HG03135 (cell line): ENCODE measurements around the gene RAB36.

ENCODE experiments used
- ATAC-seq: cut with Tn5 transposase; IDR thresholded peaks from one replicate; pipeline ENCODE4 v1.9.1; 2021; ENCODE audit warnings: mild to moderate bottlenecking, moderate library complexity; ENCODE audit not compliant: unreplicated experiment

The RAB36 gene

DNA sequence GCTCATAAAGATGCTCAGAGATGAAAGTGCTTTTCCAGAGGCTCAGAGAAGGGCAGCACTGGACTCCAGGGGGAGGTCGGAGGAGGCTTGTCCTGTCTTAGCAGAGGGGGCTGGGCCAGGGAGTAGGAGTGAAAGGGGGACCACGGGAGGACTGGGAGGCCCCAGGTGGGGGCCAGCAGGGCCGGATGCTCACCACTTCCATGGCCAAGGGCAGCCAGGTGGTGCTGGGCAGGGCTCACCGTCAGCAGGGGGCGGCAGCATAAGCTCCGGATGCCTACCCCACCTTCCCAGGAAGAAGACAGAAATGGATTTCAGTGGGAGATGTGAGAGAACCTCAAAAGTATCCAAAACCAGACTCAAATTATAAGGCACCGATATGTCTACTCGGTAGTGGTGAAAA is 11.0 kb downstream of the RAB36 start:
- ATAC-seq, result no peak

DNA sequence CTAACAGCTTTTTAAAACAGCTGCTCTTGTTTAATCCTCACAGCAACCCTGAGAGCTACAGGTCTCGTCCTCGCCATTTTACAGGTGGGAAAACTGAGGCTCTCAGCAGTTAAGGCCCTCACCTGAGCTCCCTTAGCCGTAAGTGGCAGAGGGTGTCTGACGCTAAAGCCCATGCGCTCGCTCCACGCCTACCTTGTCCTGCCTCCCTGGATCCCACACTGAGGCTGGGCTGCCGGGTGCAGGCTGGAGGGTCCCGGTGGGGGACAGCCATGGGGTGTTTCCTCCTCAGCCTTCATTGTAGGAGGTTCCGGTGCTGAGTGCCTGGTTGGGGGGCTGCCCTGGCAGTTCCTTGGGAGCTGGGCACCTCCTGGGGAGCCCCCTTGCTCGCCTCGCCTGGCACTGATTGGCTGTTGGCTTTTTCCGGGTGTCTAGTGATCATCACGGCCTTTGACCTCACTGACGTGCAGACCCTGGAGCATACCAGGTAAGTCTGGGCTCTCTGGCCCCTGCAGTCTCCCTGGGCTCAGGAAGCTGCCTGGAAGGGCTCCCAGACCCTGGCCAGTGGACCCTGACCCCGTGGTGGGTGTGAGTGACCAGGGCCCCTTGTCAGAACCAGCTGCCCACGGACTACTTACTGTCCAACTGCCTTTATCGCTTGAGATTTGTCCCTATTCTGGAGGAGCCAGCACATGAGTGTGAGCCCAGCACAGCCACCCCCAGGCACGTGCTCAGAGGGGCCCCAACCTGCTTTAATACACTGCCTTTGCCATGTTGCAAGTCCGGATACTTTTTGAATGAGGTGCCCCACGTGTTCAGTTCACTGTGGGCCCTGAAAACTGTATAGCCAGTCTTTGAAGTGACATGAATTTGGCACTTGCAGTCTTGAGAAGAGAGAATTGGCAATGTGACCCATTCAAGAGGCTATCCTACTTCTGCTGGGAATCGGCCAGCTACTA is 12.6 kb downstream of the RAB36 start:
- ATAC-seq, result no peak

DNA sequence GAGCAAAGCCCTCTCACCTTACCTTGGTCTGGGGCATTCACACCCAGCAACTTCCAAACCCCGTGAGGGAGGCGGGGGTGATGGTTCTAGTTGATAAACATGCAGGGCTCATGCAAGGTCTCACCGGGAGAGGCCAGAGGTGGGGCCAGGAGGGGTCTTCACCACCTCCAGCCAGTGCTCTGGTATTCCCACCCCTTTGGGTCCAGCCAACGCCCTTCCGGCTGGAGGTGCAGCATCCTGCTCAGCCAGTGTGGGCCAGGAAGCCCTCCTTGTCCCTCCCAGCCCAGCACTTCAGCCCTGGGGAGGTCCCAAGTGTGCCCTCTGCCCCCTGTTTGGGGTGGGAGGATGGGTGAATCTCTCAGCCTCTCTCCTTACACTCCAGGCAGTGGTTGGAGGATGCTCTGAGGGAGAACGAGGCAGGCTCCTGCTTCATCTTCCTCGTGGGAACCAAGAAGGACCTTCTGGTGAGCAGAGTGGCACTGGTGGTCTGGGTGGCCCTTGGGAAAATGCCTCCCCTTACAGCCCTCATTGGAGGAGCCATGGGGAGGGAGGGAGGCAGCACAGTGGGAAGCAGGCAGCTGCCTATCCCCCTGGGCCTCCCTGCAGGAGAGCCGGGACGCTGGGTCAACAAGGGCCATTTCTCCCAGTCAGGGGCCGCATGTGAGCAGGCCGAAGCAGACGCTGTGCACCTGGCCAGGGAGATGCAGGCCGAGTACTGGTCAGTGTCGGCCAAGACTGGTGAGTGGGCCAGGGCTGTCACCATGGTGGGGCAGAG is 13.4 kb downstream of the RAB36 start:
- no peak for ATAC-seq

DNA sequence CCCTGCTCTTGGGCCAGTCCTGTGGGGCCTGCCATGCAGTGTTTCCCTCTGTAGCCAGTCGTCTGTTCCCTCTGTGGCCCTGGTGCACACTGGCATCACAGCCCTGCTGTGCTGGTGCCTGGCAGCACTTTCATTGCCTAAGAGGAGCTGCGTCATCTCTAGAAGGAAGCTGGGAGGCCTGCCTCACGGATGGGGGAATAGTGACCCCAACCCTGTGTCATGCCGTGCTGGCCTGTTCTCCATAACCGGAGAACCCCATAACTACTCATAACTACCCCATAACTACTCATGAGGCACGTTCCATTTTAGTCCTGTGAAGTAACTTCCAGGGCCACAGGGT is 14.0 kb downstream of the RAB36 start:
- no peak for ATAC-seq

DNA sequence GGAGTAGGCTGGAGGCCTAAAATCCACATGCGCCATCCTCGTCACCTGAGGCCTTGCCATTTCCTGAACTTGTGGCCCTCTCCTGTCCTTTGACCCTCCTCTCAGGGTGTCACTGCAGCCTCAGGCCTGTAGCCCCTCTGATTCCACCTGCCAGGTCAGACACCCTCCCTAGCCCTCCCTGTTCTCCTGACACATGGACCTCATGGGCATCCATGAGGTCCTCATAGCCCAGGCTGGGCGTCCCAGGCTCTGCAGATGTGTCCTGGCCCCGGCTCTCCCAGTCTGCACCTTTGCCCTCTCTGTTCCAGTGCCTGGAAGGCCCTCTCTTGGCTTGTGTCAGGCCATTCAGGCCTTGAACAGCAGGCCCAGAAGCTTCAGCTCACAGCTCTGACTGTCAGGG is 15.8 kb downstream of the RAB36 start:
- ATAC-seq, result no peak

DNA sequence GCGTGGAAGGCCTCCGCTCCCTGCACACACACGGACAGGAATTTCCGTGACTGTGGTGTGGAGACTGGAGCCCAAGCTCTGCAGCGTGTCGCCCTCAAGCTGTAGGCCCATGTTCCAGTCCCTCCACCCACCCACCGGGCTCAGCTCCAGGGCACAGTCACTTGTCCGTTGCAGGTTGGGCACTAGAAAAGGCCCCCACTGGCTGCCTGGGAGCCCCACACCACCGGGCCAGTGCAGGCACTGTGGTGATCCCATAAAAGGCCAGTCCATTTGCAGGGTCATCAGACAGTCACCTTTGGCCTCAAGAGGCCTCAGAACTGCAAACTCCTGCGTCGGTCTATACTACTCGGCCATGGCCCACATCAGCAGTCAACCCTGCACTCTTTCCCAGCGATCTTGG is 16.3 kb downstream of the RAB36 start:
- no peak for ATAC-seq

DNA sequence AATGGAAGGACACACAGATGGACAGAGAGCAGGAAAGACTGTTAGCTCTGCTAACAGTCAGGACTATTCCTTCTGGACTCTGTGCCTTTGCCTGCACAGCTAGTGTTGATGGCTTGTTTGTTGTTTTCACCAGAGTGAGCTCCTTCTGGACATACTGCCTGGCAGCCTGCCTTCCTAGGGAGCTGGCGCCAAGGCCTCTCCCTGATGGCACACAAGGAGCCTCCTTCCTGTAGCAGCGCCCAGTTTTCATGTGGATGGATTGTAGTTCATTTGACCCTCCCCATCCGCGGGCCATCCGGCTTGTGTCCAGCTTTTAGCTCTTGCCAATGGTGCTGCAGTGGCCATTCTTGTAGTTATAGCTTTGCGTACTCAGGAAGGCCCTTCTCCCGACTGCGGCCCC is 18.4 kb downstream of the RAB36 start:
- ATAC-seq, result no peak

DNA sequence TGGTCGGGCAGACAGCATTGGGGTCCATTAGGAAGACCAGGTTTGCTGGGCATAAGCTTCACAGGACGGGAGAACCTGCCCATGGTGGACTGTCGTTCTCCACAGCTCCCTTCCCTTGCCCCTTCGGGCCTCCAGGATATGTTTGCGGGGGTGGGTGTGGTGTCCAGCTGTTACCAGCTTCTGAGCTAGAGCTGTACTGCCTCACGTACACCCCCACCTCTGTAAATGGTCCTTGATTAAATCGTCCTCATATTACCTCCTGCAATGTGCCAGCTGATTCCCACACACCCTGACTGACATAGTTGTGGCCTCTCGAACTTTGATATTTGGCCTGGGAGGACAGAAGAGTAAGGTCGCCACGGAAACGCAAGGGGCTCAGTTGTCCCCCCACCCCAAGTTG is 18.8 kb downstream of the RAB36 start:
- no peak for ATAC-seq

DNA sequence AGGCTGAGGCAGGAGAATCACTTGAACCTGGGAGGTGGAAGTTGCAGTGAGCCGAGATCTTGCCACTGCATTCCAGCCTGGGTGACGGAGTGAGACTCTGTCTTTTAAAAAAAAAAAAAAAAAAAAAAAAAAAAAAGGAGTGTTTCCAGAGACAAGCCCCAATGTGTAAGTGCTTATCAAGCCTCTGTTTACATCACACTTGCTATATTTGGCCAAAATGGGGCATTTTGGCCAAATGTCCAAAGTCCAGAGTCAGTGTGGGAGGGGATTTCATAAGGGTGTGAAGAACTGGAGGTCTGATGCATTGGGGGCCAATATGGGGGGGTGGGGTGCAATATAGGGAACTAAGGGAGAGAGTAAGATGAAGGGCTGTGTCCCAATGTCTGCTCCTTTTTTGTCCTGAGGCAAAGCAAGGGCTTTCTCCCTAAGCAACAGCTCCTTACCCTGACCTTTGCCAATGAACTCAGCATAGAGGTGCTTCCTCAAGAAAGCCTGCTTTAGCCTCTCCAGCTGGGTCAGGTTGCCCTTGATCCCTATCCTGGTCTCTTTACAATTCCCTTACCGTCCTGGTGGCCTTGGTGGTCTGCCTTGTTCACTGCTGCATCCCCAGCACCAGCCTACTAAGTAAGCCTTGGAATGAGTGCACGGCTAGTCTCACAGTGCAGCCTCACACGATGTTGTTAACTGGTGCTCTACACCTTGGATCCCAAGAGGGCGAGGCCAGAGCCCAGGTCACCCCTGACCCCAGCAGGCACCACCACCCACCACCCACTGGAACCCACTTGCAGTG is 21.0 kb downstream of the RAB36 start:
- ATAC-seq, result no peak

DNA sequence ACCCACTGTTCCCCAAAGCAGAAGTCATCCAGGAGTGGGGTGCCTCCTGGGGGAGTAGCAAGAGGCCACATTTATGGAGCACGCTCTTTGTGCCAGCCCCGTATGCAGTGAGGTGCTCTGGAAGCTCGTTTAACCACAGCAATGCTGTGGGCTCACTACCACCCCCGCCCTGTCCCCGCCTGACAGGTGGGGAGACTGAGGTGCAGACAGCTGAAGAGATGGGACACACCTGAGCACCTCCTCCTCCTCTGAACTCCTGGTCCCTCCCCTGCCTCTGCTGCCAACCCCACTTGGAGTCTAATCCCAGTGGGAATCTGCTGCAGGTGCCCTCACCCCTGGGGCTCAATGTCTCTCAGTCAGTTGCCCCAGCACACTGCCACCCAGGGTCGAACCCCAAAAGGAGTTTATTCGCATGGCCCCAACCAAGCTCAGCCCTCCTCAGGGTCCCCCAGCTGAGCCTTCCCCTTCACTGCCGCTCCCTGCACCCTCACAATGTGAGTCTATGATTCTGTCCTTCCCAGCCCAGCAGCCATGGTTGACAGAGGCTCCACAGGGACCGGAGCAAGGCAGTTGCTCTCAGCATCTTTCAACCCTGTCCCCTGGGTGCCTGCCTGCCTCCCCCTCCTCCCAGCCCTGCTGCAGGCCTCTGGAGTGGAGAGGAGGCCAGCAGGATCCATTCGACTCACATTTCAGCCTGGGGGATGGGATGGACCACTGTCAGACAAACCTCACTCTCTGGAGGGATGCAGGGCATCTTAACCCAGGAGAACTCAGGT is 21.8 kb downstream of the RAB36 start:
- no peak for ATAC-seq

DNA sequence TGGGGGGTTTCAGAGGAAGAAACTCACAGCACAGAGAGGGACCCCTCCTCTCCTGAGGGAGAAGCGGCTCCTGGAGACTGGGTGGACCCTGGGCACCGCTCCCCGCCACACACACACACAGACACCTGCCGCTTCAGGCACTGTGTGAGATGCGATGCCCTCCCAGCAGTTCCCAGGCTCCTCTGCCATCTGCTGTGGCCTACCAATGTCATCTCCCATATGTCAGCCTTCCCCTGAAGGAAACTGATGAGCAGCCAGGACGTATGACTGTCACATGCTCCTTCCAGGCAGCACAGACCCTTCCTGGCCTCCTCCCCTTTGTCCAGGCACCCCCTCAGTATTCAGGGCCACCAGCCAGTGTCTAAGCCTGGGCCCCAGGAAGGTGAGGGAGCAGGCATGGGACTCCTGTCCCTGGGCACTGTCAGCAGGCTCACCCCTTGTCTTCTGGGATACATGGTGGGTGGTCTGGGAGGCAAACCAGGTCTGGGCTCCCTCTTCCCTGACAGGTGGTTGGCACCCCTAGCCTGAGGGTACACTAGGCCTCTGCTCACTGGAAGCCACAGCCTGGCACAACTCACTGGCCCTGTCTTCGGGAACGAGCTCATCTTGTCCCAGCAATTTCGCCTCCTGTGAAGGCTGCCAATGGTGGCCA is 23.2 kb downstream of the RAB36 start:
- no peak for ATAC-seq

DNA sequence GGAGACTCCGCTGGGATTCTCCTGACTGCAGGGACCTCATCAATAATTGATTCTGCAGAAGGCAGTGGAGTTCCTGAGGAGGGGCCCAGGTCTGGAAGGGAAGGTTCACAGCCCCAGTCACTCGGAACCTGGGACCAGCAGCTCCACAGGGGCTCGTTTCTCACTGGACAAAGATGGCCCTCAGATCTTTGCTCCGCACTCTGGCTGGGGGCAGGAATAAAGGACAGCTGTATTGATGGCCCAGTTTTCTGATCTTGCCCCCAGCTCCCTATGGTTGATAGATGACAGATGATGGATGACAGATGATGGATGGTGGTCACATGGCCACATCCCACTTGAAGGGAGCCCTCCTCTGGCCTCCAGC is 23.7 kb downstream of the RAB36 start:
- no peak for ATAC-seq

DNA sequence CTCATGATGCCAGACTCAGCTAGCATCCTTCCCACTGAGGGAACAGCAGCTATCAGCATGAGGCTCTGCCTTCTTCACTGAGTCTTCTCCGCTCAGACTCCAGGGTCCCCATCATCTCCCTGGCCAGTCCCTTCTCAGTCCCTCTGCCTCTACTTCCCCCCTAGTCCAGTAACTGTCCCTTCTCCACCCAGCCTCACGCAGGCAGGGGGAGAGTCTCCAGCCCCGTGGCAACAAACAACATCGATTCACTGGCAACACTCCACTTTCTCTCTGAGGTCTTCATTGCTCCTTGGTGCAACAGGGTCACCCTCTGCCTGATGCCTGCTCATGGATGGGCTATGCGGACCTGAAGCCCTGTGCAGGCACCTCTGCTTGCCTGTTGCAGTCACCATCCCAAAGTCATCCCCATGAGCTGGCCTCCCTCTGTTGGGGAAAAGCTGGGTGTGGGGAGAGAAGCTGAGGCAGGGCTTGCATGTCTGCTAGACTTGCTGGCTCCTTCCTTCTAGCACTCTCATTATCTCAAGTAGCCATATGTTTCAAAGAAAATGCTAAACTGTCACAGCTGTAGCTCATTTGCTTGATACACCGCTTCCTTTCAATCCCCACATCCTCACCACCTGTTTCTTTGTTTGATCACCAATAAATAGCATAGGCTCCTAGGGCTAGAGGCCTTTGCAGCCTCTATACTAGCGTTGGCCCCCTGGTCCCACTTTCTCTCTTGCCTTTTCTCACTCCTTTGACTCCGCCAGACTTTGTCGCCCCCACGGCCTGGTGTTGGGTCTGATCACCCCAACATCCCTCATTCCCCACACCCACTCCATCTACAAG is 30.8 kb downstream of the RAB36 start:
- no peak for ATAC-seq

DNA sequence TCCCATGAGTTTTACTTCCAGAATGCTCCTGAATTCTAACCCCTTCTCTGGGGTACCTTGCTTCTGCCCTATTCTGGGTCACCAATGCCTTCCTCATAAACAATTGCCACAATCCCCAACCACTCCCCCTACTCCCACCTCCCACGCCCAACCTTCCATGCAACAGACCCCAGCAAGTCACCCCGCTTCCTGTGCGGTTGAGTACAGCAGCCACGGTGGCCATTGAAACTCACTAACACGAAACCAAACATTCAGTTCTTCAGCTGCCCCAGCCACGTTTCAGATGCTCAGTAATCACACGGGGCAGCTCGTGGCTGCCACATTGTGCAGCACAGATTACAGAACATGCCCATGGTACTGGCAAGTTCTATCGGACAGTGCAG is 31.4 kb downstream of the RAB36 start:
- no peak for ATAC-seq

DNA sequence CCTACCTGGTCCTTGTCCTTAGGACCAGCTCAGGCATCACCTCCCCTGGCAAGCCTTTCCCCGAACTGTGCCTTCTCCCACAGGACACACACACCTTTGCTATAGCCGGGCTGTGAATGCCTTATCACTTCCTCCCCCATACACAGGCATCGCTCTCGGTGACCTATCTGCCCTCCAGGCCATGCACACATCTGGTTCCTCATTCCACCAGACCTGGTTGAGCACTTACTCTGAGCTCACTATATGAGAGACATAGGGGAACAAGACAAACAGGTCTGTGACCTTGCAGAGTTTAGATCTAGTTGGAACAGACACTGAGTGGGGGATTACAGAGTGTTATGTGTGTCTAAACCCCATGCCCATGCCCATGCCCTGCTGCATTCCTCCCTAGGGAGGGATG is 31.9 kb downstream of the RAB36 start:
- no peak for ATAC-seq

DNA sequence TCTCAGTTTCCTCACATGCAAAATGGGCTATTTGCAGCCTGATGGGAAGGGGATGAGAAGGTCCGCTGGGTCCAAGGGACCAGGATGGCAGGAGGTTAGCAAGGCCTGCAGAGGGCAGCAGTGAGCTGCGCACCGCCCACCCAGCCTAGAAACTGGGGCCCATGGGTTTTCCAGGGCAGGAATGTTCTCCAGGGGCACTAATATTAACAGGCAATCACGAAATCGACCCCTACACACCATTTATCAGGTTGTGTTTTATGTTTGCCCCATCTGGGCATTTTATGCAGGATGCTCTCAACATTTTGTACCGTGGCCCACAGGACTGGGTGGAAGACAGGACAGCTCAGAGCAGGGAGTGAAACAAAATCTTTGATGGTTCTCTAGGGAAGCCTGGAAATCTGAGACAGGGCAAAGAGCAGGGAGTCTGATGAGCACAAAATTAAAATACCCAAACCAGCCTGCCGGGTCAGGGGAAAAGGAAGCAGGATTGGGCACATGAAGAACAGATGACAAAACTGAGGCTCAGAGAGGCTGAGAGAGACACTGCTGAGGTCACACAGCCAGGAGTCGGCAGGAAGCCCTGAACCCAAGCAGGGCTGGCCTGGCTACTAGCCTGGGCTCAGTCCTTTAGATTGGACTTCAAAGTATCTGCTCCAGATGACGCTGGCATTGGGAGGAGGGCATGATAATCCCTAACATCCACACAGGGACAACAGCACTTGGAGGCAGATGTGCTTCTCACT is 33.4 kb downstream of the RAB36 start:
- ATAC-seq, result no peak

DNA sequence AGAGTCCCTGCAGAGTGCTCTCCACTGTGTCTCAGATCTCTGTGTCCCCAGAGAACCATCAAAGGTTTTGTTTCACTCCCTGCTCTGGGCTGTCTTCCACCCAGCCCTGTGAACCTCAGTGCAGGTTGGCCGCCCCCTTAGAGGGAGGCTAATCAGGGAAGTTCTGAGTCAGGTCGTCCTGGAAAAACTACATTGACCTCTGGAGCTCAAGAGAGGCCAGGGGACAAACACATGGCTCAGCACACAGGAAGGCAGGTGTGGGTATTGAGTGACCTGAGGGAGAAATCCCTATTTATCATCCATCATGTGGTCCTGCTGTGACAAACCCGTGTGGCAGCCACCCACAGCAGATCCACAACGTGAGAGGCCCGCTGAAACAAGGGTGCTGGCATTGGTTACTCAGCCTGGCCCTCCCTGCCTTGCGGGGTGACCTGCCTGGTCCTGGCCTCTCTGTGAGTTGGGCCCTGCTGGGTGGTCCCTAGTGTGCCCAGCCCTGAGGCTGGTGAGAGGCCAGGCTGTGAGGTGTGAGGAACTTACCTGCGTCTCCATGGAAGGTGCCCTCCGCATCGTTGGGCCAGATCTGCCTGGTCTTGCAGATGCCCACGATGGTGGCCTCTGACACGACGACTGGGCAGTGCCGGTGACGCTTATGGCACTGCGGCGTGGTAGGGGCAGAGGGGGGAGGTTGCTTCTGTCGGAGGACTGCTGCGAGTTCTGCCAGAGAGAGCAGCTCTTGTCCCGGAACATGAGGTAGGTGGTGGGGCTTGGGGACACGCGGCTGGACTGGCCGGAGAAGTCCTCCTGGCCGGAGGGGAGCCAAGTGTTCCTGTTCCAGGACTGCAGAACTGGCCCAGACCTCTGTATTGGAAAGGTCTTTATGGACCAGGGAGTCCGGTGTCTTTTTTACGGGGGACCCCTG is 34.4 kb downstream of the RAB36 start:
- ATAC-seq, result no peak
